Measurements from ENCODE around the gene SDHAF1.

DNA sequence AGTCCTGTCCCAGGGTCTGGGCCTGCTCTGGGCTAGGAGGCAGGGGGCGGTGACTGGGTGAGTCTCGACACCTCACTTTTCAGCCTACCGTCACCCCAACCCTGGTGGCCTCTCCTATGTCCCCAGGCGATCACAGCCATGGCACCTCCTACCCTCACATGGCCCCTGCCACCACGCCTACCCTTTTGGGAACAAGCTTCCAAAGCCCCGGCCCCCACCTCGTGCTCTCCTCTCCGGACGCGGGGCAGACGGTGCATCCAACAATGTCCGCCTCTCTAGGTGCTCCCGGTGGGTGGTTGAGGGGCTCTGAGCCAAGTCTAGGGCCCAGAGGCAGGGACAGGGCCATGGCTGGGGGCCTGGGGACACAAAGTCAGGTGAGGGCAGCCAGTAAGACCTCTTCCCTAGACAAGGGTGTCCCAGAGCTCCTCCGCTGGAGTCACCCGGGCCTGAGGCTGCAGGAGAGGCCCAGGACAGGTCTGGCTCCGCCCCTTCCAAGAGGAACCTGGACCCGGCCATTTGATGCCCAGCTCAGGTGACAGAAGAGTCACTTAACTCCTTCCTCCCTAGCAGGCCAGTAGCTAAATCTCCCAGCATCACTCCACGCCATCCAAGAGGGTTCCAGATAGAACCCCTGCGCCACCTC lies 13.5 kb downstream of the SDHAF1 start, which contains the start of gene SYNE4:
- TF ChIP-seq YY1 (IDR thresholded peaks at IDR 0.05; ENCODE audit: low read depth) (no peak), CTCF (IDR thresholded peaks at IDR 0.05) (no peak), ZBTB33 (IDR thresholded peaks at IDR 0.05; ENCODE audit: borderline replicate concordance, low read depth) (no peak), NFIC (IDR thresholded peaks at IDR 0.05; ENCODE audit: borderline replicate concordance) (no peak), POLR2AphosphoS5 (IDR thresholded peaks at IDR 0.05; ENCODE audit: low read depth, low read length) (no peak), RAD21 (IDR thresholded peaks at IDR 0.05; ENCODE audit: low read length) (no peak)
